HS-27A (cell line): Measurements from ENCODE around the gene SORCS2.

ENCODE experiments used
- DNase-seq: peaks from one replicate; pipeline ENCODE4 v3.0.0-alpha.2; 2012; ENCODE audit warnings: low read depth, missing footprints

SORCS2 gene

GRCh38 chr4:7326306-7326692 lies 134.0 kb downstream of the SORCS2 start:
- no peak for DNase-seq

GRCh38 chr4:7326693-7327340 lies 134.5 kb downstream of the SORCS2 start:
- DNase-seq: no peak

- no peak for DNase-seq
Observed at GRCh38 chr4:7327341-7327885, 135.1 kb downstream of the SORCS2 start.

- no peak for DNase-seq
Observed at GRCh38 chr4:7328162-7328912, 136.0 kb downstream of the SORCS2 start.

DNA sequence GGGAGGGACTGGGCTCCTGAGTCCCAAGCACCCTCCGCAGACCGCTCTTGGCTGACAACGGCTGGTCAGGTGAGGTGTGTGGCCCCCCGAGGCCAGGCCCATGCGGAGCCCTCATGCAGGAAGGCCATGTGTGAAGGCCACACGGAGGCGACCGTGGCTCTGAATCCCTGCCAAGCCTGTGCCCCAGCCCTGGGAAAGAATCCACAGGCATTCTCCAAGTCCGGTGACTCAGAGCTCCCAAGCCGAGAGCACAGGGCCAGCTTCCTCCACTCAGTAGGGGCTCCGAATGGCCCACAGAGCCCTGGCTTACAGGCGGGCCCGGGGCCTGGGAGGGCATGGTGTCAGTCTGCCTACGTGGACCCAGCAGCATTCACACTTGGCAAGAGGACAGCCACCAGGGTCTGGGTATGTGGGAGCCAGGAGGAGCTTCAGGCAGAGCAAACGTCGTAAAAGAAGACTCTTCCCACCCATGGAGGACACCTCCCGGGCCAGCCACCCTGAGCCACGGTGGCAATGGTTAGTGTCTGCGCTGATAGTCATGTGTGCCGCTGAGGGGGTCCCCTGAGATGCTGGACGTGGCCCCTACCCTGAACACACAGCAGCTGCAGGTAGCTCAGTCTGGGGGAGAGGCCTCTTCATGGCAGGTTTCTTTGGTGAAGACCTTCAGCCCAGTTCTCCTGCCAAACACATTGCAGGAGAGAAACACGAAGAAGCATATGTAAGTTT lies 136.7 kb downstream of the SORCS2 start:
- DNase-seq: peak; percentile 52

GRCh38 chr4:7330031-7330596 lies 137.8 kb downstream of the SORCS2 start:
- DNase-seq: no peak

- DNase-seq: no peak
Observed at GRCh38 chr4:7330811-7331681, 138.7 kb downstream of the SORCS2 start.

DNA sequence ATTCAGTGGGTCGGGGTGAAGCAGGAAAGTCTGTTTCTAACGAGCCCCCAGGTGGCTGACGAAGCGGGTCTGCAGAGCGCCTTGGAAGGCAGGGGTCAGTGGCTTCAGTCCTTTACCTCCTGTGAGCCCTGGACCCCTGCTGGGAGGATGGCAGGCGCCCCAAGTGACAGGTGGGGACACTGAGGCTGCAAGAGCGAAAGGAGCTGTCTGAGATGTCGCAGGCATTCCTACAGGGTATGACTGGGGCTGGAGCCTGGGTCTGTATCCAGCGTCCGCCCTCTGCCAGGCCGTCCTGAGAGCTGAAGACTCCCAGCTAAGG lies 139.3 kb downstream of the SORCS2 start:
- DNase-seq: no peak

GRCh38 chr4:7332216-7333023 lies 140.1 kb downstream of the SORCS2 start:
- DNase-seq: no peak

- DNase-seq: no peak
Observed at GRCh38 chr4:7333024-7333780, 140.9 kb downstream of the SORCS2 start.

DNA sequence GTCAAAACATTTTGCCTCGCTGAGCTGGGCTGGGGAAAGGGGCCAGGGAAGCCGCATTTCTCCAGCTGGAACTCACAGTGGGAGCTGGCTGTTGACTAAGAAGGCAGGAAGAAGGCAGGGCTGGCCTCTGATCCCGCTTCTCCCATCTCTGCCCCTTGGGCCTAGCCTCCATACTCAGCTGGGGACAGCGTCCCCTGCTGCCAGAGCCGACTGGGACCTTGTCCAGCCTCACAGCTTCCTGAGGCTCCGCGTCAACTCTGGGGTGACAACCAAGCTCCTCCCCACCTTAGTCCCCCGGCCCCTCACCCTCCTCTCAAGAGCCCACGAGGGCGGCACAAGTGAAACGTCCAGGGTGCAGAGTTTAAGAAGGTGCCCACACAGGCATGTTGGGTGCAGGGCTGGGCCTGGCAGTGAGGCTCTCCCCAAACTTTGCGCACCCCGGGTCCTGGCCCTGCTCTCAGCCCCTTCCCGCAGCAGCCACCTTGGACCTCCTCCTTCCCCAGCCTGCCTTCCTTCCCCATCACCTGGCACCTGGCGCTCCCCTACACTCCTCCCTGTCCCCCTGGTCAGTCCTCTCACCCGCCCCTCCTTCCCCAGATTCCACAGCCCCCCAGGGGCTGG lies 141.6 kb downstream of the SORCS2 start:
- DNase-seq: no peak

DNA sequence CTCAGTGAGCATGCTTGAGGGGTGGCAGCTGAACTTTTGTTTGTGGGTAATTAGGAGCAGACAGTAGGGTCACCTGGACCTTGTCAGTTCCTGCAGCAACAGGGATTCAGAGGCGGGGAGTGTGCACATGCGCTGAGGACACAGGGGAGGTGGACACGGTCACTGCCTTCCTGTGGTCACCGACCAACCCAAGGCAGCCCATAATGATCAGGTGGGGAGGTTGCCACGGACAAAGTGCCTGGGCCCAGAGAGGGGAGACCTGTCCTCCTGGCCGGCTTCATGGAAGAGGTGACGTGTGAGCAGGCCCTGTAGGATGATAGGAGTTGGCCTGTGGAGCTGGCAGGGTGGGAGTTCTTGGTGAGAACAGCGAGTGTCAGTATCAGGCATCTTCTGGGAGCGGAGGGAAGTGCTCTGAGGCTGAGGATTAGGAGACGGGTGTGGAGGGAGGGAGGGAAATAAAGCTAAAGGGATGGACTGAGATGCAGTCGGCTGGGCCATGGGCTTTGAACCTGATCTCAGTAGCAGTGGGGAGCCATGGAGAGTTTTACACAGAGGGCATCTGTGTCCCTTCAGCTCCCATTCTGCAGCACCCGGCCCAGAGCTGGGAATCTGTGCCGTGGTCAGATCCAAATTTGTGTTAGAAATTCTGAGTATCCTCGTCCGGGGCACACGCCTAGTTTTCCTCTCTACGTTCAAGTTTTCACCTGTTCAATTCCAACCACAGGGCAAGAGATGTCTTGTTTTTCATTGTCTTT lies 142.4 kb downstream of the SORCS2 start:
- no peak for DNase-seq

- DNase-seq: no peak
Observed at GRCh38 chr4:7335344-7336066, 143.2 kb downstream of the SORCS2 start.

- no peak for DNase-seq
Observed at GRCh38 chr4:7336067-7336569, 143.8 kb downstream of the SORCS2 start.

- DNase-seq: no peak
Observed at GRCh38 chr4:7336732-7337131, 144.4 kb downstream of the SORCS2 start.

DNA sequence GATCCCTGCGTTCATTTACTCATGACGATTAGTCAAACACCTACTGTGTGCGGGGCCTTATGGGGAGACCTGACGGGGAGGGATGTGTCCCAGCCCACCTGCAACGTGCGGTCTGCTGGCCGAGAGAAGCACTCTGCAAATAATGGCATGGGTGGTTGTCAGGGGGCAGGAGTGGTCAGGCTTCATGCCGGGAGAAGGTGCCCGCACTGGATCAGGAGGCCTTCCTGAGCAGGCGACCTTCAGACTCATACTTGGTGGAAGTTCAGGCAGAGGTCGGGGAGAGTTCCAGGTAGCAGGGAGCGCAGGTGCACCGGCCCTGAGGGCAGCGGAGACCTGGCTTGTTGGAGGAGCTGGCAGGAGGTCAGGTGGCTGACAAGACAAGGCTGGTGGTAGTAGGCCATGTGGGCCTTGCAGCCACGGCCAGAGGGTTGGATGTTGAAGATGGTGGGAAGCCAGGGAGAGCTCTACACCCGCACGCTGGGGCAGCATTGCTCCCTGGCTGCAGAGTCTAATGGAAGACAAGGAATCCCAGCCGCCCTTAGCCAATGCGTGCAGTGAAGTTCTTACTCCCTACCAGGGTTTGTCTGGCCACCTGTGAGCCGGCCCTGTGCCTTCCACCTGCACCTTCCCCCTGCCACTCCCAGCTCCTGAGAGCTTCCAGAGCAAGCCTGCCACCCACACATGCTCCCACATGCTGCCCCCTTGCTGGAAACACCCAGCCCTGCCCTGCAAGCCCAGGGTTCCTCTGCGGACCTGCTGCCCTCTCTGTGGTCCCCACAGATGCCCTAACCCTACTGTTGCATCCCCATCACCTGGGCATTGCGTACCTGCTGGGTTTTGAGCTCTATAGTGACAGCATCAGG lies 145.1 kb downstream of the SORCS2 start:
- DNase-seq: no peak

- no peak for DNase-seq
Observed at GRCh38 chr4:7338059-7338452, 145.7 kb downstream of the SORCS2 start.
